ENCODE data around the gene MESP2.

DNA sequence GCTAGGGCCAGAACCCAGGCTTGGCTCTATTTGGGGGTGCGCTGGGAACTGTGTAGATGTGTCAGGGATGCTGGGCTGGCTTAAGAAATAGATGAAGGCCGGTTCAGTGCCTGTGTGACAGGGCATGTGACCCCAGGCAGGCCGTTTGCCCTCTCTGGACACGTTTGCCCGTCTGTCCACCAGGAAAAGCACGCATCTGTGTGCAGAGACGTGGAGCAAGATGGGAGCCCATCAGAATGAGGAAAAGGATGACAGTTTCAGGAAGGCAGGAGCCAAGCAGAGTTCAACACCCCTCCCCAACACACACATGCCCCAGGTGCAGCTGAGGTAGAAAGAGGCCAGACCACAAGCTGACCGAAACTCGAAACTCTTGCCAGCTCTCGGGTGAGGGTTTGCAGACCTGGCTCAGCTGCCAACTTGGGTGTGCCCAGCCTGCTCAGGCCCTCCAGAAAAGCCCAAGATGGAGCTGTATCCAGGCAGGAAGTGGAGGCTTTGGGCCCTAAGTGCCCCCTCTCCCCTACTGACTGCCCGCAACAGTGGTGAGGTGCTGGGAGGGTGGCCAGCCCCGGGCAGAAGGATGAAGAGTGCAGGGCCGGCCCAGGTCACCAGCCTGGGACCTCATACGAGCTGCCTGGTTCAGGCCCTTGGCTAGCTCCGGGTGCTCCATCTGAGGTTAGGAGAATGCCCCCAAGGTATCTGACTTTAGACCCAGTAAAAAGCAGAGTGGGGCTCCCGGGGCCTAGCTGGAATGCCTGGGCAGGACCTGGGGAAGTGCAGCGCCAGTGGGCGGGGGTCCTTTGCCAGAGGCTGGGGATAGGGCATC lies 14.9 kb upstream of the MESP2 start:
- TF ChIP-seq POLR2A (IDR thresholded peaks at IDR 0.05) = no peak
- no peak for TF ChIP-seq EP300 (IDR thresholded peaks at IDR 0.05)
- no peak for TF ChIP-seq CTCF (IDR thresholded peaks at IDR 0.05)
- no peak for TF ChIP-seq POLR2AphosphoS5 (IDR thresholded peaks at IDR 0.05)
